Right kidney (tissue), 1 donor: ENCODE measurements around the gene TESK1.
"Not testable (repeated sequence)": the region's sequence is repeated elsewhere in the genome, so short reads cannot be mapped to it uniquely, and the experiment has no call there.

Source experiments
- DNase-seq: peaks from one replicate; pipeline ENCODE4 v3.0.0-alpha.2; 2016

Gene TESK1

DNA sequence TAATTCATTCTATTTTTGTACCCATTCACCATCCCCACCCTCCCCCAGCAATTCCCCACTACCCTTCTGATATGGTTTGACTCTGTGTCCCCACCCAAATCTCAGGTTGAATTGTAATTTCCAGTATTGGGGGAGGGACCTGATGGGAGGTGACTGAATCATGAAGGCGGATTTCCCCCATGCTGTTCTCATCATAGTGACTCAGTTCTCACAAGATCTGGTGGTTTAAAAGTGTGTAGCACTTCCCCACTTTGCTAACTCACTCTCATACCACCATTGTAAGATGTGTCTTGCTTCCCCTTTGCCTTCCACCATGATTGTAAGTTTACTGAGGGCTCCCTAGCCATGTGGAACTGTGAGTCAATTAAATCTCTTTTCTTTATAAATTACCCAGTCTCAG, 25.9 kb upstream of the TESK1 start:
- no peak for DNase-seq

DNA sequence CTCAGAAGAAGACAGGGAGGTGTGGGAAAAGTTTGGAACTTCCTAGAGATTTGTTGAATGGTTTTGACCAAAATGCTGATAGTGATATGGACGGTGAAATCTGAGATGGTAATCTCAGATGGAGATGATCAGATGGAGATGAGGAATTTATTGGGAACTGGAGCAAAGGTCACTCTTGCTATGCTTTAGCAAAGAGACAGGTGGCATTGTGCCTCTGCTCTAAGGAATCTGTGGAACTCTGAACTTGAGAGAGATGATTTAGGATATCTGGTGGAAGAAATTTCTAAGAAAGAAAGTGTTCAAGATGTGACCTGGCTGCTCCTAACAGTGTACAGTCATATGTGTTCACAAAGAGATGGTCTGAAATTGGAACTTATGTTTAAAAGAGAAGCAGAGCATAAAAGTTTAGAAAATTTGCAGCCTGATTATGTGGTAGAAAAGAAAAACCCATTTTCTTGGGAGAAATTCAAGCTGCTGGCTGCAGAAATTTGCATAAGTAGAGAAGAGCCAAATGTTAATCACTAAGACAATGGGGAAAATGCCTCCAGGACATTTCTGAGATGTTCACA, 25.3 kb upstream of the TESK1 start:
- not testable (repeated sequence) for DNase-seq

GRCh38 chr9:35583521-35583920, 21.5 kb upstream of the TESK1 start:
- not testable (repeated sequence) for DNase-seq

- not testable (repeated sequence) for DNase-seq
Observed at GRCh38 chr9:35584681-35585080, 20.4 kb upstream of the TESK1 start.

DNA sequence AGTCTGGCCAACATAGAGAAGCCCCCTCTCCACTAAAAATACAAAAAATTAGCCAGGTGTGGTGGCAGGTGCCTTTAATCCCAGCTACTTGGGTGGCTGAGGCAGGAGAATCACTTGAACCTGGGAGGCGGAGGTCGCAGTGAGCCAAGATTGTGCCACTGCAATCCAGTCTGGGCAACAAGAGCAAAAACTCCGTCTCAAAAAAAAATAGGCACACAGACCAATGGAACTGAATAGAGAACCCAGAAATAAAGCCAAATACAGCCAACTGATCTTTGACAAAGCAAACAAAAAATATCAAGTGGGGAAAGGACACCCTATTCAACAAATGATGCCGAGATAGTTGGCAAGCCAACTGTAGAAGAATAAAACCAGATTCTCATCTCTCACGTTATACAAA, 16.6 kb upstream of the TESK1 start:
- DNase-seq: not testable (repeated sequence)

GRCh38 chr9:35593581-35593980, 11.5 kb upstream of the TESK1 start:
- no peak for DNase-seq

- no peak for DNase-seq
Observed at GRCh38 chr9:35594471-35594870, 10.6 kb upstream of the TESK1 start.

GRCh38 chr9:35596907-35597306, 8.2 kb upstream of the TESK1 start:
- not testable (repeated sequence) for DNase-seq

DNA sequence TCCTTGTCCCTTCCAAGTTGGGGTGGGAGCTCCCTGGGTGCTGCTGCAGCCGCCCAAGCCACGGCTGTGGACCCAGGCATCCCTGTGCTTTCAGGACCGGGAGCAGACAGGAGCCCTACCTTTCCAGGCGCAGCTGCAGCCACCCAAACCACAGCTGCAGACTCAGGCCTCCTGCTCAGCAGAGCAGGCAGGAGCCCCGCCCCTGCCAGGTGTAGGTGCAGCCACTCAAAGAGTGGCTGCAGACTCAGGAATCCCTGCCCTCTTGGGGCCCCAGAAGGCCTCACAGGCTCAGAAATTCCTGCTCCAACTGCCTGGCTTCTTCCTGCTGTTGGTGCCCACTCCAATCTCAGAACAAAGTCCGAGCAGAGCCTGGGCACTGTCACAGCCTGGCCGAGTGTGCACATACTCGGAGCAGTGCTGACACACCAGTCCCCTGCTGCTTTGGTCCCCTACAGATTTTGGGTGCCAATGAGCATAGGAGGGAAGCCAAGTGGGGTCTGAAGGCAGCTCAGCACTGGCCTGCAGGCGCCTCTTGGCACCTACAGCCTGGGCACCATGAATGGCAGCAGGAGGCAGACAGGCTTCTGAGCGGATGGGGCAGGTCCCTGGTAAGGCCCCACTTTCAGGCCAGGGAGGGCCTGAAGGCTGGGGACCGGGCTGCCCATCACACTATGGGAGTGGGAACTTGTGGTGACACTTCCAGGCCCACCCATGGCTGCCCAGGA, 6.0 kb upstream of the TESK1 start:
- no peak for DNase-seq

DNA sequence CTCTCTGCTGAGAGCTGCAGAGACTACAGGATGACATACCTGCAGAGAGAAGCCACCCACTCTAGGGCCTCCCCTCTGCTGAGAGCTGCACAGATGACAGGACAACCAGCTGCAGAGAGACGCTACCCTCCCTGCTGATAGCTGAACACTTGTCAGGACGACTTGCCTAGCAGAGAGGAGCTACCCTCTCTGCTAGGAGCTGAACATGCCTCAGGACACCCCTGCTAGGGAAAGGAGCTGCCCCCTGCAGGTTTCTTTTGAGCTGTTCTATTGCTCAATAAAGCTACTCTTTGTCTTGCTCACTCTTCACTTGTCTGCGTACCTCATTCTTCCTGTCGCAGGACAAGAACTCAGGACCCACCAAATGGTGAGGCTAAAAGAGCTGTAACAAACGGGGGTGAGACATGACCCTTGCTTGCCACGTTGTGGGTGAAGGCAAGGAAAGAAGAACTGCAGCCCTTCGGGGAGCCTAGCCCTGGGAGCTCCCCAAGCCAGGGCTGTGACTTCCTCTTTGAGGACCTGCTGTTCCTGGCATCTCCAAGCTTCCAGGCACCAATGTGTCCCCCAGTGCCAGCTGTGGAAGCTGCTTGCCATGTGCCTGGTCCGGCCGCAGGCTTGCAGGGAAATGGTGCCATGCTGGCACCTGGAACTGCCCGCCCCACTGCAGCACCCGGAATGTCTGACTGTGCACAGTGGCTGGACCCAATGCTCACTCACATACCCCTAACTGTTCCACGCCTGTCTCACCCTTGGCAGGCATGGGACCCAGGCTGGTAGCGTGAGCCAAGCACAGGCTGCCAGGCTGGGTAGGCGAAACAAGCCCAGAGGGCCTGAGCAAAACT, 5.1 kb upstream of the TESK1 start:
- DNase-seq: no peak

GRCh38 chr9:35603506-35603985, 1.5 kb upstream of the TESK1 start:
- DNase-seq: no peak

DNA sequence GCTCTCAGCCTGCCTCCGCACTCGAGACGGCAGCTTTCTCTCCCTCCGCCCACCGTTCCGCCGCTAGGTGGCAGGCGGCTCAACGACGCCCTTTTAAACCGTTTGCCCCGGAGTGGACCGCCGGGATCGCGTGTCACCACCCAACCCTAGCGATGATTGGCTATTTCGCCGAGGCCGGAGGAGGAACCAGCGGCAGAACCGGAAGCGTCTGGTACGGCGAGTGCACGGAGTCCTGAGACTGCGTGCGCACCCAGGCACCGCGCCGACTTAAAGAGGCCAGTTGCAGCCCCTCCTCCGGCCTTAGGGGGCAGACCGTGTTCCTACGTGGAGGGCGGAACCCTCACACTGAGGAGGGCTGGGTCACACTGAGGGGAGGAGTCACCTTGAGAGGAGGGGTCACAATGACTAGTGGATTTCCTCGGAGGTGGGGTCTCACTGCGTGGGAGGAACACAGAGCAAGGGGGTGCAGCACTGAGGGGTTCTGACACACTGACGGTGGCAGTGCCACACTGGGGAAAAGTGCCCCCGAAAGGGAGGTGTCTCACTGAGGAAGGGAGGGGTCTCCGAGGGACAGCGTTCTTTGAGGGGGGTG, 980 bp upstream of the TESK1 start:
- peak; percentile 93 for DNase-seq

- DNase-seq: peak; percentile 50
Observed at GRCh38 chr9:35605351-35606137, 482 bp downstream of the TESK1 start.

- no peak for DNase-seq
Observed at GRCh38 chr9:35606138-35606504, 1.1 kb downstream of the TESK1 start.

GRCh38 chr9:35606726-35607125, 1.7 kb downstream of the TESK1 start:
- no peak for DNase-seq

GRCh38 chr9:35608221-35608620, 3.2 kb downstream of the TESK1 start:
- DNase-seq: no peak

DNA sequence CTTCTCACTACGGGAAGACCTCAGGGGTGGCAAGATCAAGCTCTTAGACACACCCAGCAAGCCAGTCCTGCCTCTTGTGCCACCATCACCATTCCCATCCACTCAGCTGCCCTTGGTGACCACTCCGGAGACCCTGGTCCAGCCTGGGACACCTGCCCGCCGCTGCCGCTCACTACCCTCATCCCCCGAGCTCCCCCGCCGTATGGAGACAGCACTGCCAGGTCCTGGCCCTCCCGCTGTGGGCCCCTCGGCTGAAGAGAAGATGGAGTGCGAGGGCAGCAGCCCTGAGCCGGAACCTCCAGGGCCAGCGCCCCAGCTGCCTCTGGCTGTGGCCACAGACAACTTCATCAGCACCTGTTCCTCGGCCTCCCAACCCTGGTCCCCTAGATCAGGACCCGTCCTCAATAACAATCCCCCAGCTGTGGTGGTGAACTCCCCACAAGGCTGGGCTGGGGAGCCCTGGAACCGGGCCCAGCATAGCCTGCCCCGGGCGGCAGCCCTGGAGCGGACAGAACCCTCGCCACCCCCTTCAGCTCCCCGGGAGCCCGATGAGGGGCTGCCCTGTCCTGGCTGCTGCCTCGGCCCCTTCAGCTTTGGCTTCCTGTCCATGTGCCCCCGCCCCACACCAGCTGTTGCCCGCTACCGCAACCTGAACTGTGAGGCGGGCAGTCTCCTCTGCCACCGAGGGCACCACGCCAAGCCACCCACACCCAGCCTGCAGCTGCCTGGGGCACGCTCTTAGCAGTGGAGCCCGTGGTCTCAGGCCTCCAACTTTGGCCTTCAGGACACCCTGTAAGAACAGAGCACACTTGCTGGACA, 4.1 kb downstream of the TESK1 start:
- no peak for DNase-seq

DNA sequence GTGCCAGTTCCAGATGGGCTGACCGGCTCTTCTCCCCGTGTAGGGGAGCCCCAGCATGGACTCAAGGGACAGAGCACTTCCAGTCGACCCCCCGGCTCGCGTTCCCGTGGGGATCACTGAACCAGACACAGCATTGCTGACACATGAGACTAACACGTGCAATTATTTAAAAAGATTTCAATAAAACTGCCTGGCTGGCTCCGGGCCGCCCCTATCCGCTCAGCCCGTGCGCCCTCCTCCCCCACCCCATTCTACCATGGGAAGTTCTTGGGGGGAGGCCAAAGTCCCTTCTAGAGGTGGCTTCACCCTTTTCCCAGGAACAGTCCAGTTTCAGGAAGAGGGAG, 4.7 kb downstream of the TESK1 start:
- no peak for DNase-seq

GRCh38 chr9:35611230-35611797, 6.3 kb downstream of the TESK1 start:
- DNase-seq: no peak

GRCh38 chr9:35612066-35612465, 7.0 kb downstream of the TESK1 start:
- DNase-seq: not testable (repeated sequence)

GRCh38 chr9:35612843-35613242, 7.8 kb downstream of the TESK1 start:
- DNase-seq: no peak
